Astrocyte (in vitro differentiated cells and primary cell): ENCODE measurements around the gene GPBP1.

ENCODE experiments used
- CTCF ChIP-seq: IDR thresholded peaks from 2 replicates; pipeline ENCODE4 v1.5.1; 2011; ENCODE audit warnings: low read depth, mild to moderate bottlenecking, inconsistent platforms, low read length, moderate library complexity; ENCODE audit not compliant: insufficient read depth
- EZH2 ChIP-seq: IDR thresholded peaks from 2 replicates; pipeline ENCODE4 v1.6.1; 2012; ENCODE audit warnings: mild to moderate bottlenecking, low read length, inconsistent platforms; ENCODE audit not compliant: insufficient read depth

DNA sequence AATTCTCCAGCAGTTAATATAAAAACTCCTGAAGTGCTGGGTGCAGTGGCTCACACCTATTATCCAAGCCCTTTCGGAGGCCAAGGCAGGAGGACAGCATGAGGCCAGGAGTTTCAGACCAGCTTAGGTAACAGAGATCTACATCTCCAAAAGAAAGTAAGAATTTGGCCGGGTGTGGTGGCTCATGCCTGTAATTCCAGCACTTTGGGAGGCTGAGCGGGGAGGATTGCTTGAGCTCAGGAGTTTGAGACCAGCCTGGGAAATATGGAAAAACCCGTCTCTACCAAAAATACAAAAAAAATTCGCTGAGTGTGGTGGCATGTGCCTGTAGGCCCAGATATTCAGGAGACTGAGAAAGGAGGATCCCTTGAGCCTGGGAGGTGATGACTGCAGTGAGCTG is 6.7 kb upstream of the GPBP1 start:
- no peak for TF ChIP-seq CTCF
- no peak for TF ChIP-seq EZH2
